Stimulated activated CD4-positive, alpha-beta T cell treated with anti-CD3 and anti-CD28 coated beads, TNF-alpha, amount 100 ng/mL, for 4 hours (primary cell): Measurements from ENCODE around the gene TNFRSF8.

ENCODE experiments used
- DNase-seq, 3 experiments: peaks; one replicate each; pipeline ENCODE4 v3.0.0-alpha.2; 2020; ENCODE audit warnings: low read depth in 3 of 3

Gene TNFRSF8

DNA sequence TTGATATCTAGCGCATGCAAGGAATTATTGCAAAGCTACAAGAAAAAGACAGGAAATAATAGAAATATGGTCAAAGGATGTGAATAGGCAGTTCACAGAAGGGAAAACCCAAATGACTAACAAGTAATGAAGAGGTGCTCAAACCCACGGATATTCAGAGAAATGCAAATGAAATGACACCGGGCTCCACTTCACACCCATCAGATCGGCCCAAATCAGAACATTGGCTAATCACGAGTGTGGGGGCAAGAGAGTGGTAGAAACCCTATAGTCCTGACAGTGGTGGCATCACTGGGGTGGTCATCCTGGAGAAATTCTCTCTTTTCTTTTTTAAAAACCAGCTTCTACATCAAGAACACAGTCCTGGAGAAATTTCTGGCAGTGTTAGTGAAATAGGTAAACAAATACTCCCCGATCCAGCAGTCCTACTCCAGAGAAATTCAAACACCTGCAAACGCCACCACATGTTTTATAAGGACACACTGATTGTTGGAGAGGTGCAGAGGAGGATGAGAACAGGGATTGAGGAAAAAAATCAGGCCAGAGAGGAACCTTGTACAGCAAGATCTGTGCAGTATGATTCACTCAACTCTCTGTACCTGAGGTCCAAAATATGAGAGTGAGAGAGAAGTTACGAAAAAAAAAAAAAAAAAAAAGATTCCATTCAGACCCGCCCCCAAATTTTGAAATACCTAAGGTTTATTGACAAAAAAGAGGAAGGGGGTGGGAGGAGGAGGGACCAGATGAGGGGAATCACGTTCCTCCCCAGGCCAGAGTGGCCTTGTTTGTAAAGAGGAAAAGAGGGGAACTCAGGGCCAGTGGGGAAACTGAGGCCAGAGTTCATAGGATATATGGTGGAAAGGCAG lies 94.5 kb downstream of the TNFRSF8 start:
- DNase-seq = no peak

DNA sequence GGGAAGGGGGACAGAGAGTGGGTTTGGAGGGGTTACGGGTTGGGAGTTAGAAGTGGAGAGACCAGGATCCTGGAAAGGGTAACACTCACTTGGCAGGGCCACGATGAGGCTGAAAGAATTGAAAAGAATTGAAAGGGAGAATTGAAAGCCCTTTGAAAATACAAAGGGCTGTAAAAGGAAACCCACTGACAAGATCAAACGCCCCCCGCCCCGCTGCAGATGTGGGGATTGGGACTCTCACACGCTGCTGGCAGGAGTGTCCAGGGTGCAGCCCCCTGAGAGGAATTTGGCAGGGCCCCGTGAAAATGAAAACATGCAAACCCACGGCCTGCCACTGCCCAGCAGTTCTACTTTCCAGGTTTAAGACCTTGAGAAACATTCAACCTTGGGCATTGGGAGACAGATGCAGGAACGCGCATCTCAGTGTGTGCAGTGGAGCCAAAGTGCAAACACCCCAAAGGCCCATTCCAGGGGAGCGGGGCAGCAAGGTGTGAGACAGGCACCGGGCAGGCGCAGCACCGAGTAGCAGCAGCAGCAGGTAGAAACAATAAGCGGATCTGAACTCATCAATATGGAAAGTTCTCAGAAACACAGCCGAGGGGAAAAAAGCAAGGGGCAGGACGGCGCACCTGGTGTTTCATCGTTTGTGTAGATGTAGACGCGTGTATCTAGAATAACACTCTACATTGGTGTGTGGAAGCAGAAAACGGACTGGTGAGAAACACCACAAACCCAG lies 95.4 kb downstream of the TNFRSF8 start:
- no peak for DNase-seq

DNA sequence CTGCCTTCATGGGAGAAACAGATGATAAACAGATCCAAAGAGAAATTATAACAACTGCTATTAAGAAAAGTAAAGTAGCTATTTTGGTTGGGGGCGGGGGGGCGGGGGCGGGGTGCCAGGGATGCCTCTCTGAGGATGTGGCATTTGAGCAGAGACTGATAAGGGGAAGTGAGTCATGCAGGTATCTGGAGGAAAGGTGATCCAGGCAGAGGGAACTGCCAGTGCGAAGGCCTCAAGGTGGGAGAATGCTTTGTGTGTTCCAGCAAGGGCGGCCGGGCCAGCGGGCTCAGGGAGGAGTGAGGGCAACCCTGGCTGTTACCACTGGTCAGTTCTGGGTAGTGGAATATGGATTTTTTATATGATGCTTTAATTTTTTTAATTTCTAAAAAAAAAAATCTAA lies 96.7 kb downstream of the TNFRSF8 start:
- DNase-seq = no peak

DNA sequence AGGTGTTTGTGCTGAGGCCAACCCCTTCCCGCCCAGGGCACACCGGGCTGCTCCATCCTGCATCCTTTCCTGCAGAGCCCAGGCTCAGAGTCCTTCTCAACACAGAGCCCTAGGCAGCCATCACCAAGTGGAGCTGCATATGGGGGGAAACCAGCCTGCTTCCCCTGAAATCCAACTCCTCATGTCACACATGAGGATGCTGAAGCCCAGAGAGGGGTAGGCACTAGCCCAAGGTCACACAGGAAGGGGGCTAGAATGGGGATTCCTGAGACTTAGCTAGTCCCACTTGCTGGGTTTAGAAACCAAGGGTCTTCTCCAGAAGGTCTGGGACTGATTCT lies 98.2 kb downstream of the TNFRSF8 start:
- DNase-seq = no peak

DNA sequence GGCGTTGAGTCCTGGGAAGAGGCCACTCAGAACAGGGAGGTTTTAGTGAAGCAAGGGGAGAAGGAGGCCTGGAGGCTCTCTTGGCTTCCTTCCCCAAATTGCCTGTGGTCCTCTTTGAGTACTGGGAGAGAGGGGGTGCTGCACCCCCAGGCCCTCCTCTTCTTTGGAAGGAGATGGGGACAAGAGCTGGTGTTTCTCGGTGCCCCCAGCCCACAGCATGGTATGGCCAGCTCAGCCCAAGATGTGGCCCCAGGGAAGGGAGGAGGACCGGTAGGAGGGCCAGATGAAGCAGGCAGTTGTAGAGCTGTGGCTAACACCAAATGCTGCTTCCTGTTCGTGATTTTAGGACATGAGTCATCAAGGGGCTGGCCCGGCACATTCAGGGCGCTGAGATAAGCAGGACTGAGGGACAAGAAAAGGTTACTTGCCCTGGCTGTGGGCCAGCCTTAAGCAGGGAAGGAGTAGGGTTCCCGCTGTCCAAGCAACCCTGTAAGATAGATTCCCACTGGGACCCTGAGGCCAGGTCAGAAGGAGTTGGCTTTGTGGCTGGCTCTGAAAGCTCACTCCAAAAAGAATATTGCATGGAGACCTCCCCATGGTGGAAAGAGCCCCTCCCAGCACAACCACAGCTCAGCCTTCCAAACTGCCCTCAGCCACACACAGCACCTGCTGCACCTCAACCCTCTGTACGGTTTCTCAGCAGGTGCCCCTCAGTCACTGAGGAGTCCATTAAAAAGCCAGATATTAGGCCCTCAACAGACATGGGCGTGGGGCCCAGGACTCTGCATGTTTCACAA lies 98.8 kb downstream of the TNFRSF8 start:
- peak in 2 of 3 experiments; percentile 50 to 64 for DNase-seq

DNA sequence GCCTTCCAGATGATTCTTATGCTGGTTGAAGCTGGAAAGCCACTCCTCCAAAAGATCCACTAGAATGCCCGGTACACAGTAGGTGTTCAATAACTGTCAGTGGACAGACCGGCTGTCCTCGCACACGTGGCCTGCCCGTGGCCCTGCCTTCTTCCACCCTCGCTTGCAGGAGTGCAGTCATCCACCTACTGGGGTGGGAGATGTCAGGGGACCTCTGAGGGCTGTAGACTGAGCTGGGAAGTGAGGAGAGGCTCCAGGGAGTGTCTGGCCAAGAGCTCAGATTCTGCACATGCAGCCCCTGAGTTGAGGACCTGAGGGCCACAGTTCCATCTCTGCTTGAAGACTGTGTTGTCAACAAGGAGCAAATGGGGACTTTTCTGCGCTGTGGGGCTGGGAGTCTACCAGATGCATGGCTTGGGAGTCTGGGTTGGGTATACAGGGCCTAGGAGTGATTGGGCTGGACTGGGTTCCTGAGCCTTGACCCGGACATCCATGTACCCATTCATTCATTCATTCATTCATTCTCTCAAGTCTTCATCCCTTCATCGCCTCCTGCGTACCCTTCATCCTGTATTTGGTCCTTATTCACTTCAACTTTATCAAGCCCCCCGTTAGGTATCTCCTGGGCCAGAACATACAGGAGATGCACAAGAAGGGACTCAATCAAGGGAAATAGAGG lies 99.5 kb downstream of the TNFRSF8 start:
- no peak for DNase-seq

DNA sequence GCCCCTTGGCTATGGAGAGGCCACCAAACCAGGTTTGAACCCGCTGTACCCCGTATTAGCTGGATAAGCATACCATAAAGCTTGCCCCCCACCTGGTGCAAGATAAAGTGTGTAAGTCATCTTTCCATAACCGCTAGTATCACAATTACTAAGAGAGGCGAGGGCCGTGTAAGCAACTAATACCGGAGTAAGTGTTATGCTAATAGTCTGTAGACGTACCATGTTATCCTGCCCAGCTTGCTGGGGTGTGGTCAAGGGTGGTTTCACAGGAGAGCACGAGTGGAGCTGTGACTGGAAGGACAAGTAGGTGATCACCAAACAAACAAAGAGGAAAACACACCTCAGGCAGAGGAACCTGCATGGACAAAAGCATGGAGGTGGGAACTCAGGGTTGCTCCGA lies 100.1 kb downstream of the TNFRSF8 start:
- DNase-seq = no peak

DNA sequence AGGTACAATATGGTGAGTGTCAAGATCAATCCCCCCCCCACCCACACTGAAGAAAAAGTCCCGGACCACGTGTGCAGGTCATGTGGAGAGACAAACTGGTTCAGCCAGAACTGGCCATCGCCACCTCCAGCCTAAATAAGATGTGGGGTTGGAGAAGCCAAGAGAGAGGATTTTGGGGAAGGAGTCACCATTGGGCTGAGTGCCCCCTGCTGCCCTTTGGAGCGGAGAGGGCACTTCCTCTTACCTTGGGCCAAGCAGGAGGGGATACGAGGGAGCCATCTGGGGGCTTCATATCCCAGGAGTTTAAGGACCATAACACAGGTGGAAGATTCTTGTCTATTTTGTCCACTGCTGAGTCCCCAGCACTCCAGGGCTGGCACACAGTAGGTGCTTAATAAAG lies 101.1 kb downstream of the TNFRSF8 start:
- no peak for DNase-seq

DNA sequence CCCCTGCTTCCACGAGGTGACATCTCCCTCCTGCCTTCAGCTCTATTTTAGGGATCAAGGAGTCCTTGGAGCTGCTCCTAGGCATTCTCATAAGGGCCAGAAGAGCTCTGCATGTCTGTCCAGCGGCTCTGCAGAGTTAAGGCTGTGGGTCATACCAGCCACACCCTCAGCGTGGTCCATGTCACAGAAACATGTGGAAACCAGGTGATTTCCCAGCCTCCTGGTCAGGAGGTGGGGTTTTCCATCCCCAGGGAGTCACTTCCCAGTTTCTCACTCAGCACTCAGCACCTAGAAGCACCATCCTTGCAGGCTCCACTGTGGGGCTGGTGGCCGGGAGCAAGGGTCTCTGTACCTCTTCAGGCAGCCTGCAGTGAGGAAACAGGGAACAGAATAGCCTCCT lies 102.2 kb downstream of the TNFRSF8 start:
- no peak for DNase-seq

DNA sequence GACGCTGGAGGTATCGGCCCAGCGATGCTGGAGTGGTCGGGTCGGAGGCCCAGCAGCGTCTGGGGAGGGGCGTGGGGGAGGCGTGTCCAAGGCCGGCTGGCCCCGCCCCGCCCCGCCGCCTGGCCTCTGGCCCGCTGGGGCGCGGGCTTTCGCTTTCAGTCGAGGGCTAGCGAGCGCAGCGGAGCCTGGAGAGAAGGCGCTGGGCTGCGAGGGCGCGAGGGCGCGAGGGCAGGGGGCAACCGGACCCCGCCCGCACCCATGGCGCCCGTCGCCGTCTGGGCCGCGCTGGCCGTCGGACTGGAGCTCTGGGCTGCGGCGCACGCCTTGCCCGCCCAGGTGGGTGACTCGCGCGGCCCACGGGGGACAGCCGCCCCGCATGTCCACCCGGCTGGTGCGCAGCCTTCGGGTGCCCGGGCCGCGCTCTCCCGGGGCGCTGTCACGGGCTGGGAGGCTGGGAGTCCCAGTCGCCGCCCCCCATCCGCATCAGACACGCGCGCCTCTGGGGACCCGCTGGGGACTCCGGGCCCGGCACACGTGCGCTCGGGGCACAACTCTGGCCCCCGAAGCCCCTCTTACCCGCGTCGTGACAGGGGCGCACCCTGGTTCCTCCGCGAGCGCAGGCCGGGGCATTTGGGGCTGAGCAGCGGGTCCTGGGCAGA lies 103.9 kb downstream of the TNFRSF8 start, which contains the start of gene TNFRSF1B:
TSS of gene TNFRSF1B (plus strand) at position 158 of the 659 bp plus-strand sequence. CDS start at position 259, 101 bp downstream.
- peak in 2 of 3 experiments; percentile 54 to 70 for DNase-seq

DNA sequence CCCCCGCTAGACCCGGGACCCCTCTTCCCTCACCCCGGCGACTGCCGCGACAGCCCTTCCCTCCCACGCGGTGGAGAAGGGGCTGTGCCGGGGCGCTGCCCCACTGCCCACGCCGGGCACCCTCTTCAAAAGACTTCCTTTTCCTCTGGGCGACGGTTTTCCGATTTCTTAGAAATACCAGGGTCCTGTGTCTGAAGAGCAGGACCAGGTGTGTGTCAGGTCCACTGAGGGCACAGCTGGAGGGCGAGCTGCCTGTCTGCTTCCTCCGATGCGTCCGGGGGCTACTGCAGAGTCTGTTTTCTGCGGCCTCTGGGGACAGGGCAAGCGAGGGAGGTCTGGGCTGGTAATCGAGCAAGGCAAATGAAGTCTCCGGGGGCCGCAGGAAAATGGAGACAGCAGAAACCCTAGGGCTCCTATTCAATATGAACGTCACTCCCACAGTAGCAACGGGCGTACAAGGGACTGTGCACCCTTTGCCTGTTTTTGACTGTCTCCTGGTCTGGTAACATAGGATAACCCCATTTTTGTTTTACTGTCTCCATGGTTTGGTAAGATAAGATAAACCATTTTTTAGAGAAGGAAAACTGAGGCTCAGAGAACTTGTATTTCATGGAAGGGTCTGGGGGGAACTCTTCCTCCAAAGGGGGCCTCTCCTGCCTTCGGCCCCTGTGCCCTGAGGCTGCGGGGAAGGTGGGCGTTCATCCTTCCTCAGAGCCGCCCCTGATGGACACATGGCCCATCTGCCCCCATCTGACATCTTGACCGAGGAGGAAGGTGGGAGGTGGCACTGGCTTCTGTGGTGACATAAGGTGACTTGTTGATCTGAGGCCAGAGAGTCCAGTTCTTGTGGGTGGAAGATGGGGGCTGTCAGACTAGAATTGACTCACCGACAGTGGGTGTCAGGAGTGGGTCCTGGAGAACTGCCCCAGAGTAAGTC lies 104.7 kb downstream of the TNFRSF8 start:
- DNase-seq = no peak

DNA sequence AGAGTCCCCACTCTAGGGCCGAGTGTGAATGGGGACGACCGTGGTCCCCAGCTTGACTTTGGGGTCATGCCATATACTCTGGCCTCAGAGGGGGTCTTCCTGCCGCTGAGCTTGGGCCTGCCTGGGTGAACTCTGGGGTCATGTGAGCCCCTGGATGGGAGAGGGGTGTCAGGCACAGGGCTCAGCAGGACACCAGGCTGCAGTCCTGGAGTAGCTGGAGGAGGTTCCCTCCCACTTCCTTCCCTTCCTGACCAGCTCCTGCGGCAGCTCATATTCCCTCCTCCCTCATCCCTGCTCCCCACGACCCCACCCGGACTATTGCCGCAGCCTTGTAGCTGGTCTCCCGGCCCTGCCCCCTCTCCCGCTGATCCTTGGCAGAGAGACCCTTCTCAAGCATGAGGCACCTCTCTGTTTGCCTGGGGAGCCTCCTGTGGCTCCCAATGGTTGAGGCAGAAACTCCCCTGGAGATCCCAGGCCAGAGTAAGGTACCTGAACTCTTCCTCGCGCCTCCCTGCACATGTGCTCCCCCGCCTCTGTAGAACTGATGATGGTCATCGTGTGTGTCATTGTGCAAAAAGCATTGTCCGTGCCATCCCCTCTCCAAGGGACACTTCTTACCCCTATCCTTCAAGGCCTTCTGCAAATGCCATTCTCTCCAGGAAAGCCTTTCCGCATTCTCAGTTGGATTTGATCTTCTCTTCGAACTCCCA lies 105.5 kb downstream of the TNFRSF8 start:
- no peak for DNase-seq

DNA sequence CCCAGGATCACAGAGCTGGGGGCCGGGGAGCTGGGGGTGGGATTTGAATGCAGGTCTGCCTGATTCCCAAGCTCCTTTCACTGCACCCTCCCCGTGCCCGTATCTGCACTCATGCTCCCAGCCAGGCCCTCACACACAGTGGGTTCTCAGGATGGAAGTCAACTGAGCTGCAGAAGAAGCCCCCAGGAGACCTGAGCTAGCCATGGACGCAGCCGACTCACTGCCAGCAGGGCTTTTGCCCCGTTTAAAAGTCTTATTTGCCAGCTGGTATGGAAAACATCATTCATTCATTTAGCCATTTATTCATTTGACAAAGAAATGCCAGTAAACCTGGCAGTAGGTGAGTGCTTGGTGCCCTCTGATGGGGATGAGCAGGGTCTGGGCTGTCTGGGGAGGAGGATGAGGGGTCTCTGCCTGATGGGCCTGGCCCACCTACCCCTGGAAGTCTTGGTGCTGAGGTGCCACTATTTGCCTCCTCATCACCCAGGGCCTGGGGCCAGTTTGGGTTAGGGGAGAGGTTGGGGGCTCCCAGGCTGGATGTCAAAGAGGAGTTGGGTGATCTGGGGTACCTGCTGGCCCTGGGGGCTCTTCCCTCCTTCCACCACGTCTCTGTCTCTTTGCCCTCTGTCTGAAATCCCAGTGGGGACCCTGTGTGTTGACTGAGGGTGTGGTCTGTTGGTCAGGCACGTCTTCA lies 106.5 kb downstream of the TNFRSF8 start:
- DNase-seq = no peak

DNA sequence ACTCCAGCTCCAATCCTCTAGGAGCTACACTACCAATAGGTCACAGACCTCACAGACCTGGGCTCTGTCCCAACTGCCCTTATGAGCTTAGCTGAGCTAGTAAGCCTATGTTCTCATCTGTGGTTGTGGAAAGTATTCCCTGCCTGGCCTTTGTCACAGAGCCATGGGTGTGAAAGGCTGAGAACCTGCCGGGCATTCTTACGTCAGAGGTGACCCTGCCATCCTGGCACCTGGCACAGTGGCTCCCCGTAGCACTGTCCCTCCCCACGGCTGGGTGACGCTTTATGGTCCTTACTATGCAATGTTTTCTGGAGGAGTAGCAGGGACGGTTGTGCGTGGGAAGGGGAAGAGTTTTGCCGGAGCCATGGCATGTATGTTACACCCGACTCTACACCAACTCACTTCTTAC lies 107.2 kb downstream of the TNFRSF8 start:
- no peak for DNase-seq

DNA sequence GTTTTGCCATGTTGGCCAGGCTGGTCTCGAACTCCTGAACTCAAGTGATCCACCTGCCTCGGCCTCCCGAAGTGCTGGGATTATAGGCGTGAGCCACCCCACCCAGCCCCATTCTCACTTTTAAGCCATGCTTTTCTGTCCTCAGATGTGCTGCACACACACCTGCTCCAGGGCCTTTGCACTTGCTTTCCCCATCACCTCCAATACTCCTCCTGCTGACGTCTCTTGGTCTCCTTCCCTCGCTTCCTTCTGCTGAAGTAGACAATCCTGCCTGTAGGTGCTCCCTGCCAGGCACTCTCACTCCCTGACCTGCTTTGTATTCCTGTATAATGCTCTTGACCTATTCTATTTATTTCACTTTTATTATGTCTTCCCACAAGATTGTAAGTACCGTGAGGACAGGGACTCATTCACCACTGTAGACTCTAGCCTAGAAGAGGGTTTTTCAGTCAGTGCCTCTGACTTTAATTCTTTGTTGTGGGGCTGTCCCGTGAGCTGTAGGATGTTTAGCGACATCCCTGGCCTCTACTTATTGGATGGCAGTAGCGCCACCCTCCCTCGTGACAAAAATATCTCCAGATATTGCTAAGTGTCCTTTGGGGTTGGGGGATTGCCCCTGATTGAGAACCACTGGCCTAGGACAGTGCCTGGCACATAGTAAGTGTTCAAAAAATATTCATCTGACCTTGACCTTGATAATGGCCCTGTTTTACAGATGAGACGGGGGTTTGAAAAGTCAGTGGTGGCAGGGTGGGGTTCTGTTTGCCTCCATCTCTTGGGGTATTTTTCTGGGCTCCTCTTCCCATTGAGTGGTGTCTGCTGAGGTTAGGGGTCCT lies 108.3 kb downstream of the TNFRSF8 start:
- no peak for DNase-seq

DNA sequence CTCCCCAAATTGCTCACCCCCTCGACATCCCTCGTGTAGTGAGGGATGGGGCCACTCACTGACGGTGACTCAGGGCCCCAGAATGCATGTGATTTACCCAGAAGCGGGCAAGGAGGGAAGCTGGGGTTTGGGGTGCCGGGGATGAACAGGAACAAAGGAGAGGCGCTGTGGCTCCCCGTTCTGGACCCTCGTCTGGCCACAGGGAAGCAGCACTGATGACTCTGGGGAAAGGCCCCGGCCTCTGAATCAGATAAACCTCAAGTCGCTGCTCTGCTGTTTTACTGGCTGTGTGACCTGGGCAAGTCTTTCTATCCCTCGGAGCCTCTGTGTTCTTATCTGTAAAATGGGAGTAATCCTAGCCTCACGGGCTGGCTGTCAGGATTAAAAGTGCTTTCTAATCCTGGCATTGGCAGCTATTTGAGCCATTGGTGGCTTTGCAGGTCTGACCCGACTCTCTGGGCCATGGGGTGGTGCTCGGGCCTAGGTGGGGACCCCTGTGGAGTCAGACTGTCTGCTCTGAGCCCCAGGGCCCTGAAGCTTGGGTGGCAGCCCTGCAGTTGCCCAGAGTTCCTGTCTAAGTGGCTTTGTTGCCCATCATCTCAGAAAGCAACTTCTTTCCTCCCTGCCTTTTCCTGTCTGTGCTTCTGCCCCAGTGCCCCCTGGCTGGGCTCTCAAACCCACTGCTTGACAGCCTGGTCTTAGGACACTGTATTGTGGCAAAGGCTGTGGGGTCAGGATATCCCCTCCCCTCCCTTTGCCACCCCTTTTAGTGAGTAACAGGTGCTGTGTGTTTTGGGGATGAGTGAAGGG lies 109.1 kb downstream of the TNFRSF8 start:
- no peak for DNase-seq

DNA sequence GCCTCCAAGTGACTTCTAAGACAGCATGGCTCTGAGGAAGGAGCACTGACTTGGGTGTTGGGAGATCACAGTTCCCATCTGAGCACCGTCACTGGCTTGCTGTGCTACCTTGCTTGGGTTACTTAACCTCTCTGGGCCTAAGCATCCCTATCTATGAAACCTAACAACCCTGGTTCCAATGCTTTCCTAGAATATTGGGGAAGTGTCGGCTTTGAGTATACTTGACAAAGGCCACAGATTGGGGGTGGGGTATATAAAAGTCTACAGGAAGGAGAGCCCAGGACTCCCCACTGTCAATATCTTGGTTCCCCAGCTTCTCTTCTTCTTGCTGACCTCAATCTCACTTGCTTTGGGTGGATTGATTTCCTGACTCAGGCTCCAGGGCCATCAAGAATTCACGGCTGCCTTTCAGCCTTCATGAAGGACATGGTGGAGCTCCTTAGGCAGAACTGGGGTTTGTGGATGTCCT lies 110.0 kb downstream of the TNFRSF8 start:
- no peak for DNase-seq
